Panc1 (cell line): Measurements from ENCODE around the gene RAC2. TPM values are rescaled to one million over a fixed set of nuclear protein-coding genes. Genes with fewer than 3 reads are reported as not detected.

Experiments used
- ATAC-seq: fragments of 200-7000 bp; cut with Tn5 transposase; 2 replicates; pipeline ENCODE4 v1.9.1; 2020; ENCODE audit warnings: mild to moderate bottlenecking, moderate library complexity
- BruUV-seq: library from RNA; stranded (reverse); fragments of 400-500 nt; replicated peaks from 2 replicates; lab custom pipeline; 2021; lab: Mats Ljungman, UMichigan
- CTCF ChIA-PET: fragments of 300-600 bp; sonication (Branson Sonifier 250); formaldehyde crosslinking; loops from one replicate; lab custom pipeline; 2022; ENCODE audit warnings: antibody characterized with exemption; lab: Charles Lee
- POLR2A ChIA-PET: fragments of 300-600 bp; sonication (Branson Sonifier 250); formaldehyde crosslinking; loops from one replicate; lab custom pipeline; 2022; ENCODE audit warnings: antibody characterized with exemption; lab: Charles Lee
- DNase-seq: peaks from one replicate; pipeline ENCODE4 v3.0.0-alpha.2; 2010; ENCODE audit warnings: low read depth, low spot score
- H3K27ac ChIP-seq: 2 replicates; pipeline ENCODE4 v1.5.1; 2011; ENCODE audit warnings: mild to moderate bottlenecking, low read length, inconsistent platforms
- H3K27me3 ChIP-seq: fragments of 200-500 bp; sonication (Bioruptor generic); 2 replicates; pipeline ENCODE4 v1.6.0; 2014; ENCODE audit warnings: low read length, inconsistent platforms; ENCODE audit not compliant: control insufficient read depth, insufficient read depth
- H3K36me3 ChIP-seq: fragments of 200-500 bp; sonication (Bioruptor generic); 2 replicates; pipeline ENCODE4 v1.5.1; 2014; ENCODE audit warnings: inconsistent platforms, mild to moderate bottlenecking, low read length, moderate library complexity; ENCODE audit not compliant: control insufficient read depth, insufficient read depth
- H3K4me1 ChIP-seq: 2 replicates; pipeline ENCODE4 v1.5.1; 2011; ENCODE audit warnings: inconsistent platforms, mild to moderate bottlenecking, low read length, moderate library complexity; ENCODE audit not compliant: control insufficient read depth, insufficient read depth
- H3K4me3 ChIP-seq, 2 experiments: 2 replicates each; pipeline ENCODE4 v1.5.1; 2011 to 2012; ENCODE audit warnings: low read depth in 2 of 2, low read length in 2 of 2, mild to moderate bottlenecking in 2 of 2, inconsistent platforms in 1 of 2, moderate library complexity in 1 of 2
- H3K9me3 ChIP-seq: fragments of 200-500 bp; sonication (Bioruptor generic); 2 replicates; pipeline ENCODE4 v1.5.1; 2014; ENCODE audit warnings: low read depth, mild to moderate bottlenecking, inconsistent platforms, low read length, moderate library complexity; ENCODE audit not compliant: control insufficient read depth, insufficient read depth
- CTCF ChIP-seq: fragments of 450-650 bp; IDR thresholded peaks from 2 replicates; pipeline ENCODE4 v1.5.1; 2017; ENCODE audit warnings: mild to moderate bottlenecking
- POLR2AphosphoS5 ChIP-seq: IDR thresholded peaks from 2 replicates; pipeline ENCODE4 v1.6.1; 2012; ENCODE audit warnings: mild to moderate bottlenecking, low read depth, low read length, moderate library complexity
- SIN3A ChIP-seq: IDR thresholded peaks from 2 replicates; pipeline ENCODE4 v1.6.1; 2012; ENCODE audit warnings: low read depth, mild to moderate bottlenecking, low read length, moderate library complexity, borderline replicate concordance; ENCODE audit not compliant: insufficient read depth
- TCF7L2 ChIP-seq: IDR thresholded peaks from 2 replicates; pipeline ENCODE4 v1.6.1; 2011; ENCODE audit warnings: mild to moderate bottlenecking, low read depth, low read length, inconsistent platforms
- in situ Hi-C: cut with HindIII; loops from 2 replicates; pipeline ENCODE4 v1.10.0; 2016; ENCODE audit warnings: low sequenced_read_pairs, low pct_unique_long_range_greater_than_20kb
- intact Hi-C: fragments of 100-400 bp; cut with micrococcal nuclease; formaldehyde crosslinking; loops from one replicate; pipeline ENCODE4 v1.10.0; 2022; ENCODE audit not compliant: unreplicated experiment
- total RNA-seq: library from RNA; stranded (reverse); gene quantifications from one replicate; pipeline ENCODE4 v1.2.1, GENCODE V29; 2021; ENCODE audit not compliant: unreplicated experiment
- TF ChIP-seq, protein P1 (sequence below), 2 experiments: IDR thresholded peaks; 2 replicates each; pipeline ENCODE4 v1.6.1; 2011 to 2012; ENCODE audit warnings: low read depth in 2 of 2, control low read depth in 1 of 2, low read length in 1 of 2, mild to moderate bottlenecking in 1 of 2, moderate library complexity in 1 of 2; ENCODE audit not compliant: insufficient read depth in 1 of 2

The RAC2 gene
- total RNA-seq, 1 experiment from 2014 or later, result 1.5 TPM

DNA sequence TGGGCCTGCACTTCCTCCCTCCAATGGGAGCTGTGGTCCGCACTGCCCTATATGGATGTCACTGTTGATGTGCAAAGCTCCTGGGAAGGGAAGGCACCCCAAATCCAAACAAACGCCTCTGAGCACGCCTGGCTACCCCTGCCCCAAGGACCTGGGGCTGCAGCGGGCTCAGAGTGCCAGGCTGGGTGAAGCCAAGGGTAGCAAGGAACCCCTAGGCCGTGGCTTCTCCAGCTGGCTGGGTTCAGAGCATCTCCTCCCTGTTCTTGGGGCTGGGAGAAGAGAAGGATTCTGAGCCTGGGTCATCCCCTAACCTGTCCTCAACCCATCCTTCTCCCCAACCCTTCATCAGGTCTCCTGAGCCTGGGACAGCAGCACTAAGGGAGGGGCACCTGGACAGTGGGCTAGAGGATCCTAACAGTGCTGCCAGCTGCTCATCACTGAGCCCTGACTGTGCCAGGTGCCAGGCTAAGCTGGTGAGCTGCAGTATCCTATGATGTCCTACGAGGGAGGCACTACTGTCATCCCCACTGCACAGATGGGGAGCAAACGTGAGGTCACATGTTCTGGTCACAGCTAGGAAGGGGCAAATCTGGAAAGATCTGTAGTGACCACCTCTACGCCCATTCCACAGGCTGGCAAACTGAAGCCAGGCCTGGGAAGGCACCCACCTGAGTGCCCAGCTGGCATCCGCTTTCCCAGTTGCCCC is 34.8 kb downstream of the RAC2 start:
- no peaks in the 10 kb centered on the region for H3K36me3 ChIP-seq
- no peak overlapping the region for H3K27ac ChIP-seq
- intact Hi-C loops (no loop called here), in situ Hi-C loops (no loop called here)
- ChIA-PET POLR2A (interaction anchor here (0.7 kb wide), 1 partner anchor 637 kb away, joined by 3 read pairs; no protein-coding TSS in a partner anchor), CTCF (no interaction called here)
- ATAC-seq (no peak), DNase-seq (no peak)
- H3K9me3 ChIP-seq, result no peaks in the 10 kb centered on the region
- TF ChIP-seq POLR2AphosphoS5 (no peak), SIN3A (no peak)
- H3K27me3 ChIP-seq, result no peaks in the 10 kb centered on the region
- no peak overlapping the region for H3K4me3 ChIP-seq
- no peaks in the 10 kb centered on the region for H3K4me1 ChIP-seq
- no TSS peak for BruUV-seq

DNA sequence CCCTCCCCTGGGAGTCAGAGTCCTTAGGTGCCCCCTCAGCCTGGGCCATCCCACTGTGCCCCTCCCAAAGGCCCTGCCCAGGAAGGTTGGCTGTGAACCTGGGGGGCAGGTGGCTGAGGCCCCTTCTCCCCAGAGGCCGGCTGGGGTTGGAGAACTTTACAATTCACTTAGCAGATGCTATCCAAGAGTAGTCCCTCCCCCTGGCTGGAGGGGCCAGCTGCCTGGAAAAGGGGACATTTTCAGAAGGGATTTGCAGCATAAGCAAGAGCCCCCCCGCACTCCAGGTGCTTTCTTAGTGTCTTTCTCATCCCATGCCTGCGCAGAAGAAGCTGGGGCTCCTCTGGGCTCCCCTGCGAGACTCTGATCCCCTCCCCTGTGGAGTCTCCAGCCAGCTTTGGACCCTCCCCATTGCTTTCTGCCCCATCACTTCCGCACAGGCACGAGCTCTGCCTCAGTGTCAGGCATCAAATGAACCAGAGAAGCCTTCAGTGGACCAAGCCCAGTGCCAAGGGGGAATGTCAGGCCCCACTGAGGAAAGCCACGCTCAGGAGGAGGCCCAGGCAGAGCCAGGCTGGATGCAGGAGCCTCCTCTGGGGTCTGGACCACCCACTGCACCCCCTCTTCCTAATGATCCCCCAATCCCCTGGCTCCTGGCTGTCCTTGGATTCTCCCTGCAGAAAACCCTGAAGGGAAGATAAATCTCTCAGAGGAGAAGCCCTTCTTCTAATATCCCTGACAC is 35.5 kb downstream of the RAC2 start:
- in situ Hi-C loops, result no loop called here
- CTCF ChIA-PET, result no interaction called here
- TF ChIP-seq SIN3A (no peak), POLR2AphosphoS5 (no peak), TCF7L2 (no peak), CTCF (no peak)
- TF ChIP-seq, protein P1, sequence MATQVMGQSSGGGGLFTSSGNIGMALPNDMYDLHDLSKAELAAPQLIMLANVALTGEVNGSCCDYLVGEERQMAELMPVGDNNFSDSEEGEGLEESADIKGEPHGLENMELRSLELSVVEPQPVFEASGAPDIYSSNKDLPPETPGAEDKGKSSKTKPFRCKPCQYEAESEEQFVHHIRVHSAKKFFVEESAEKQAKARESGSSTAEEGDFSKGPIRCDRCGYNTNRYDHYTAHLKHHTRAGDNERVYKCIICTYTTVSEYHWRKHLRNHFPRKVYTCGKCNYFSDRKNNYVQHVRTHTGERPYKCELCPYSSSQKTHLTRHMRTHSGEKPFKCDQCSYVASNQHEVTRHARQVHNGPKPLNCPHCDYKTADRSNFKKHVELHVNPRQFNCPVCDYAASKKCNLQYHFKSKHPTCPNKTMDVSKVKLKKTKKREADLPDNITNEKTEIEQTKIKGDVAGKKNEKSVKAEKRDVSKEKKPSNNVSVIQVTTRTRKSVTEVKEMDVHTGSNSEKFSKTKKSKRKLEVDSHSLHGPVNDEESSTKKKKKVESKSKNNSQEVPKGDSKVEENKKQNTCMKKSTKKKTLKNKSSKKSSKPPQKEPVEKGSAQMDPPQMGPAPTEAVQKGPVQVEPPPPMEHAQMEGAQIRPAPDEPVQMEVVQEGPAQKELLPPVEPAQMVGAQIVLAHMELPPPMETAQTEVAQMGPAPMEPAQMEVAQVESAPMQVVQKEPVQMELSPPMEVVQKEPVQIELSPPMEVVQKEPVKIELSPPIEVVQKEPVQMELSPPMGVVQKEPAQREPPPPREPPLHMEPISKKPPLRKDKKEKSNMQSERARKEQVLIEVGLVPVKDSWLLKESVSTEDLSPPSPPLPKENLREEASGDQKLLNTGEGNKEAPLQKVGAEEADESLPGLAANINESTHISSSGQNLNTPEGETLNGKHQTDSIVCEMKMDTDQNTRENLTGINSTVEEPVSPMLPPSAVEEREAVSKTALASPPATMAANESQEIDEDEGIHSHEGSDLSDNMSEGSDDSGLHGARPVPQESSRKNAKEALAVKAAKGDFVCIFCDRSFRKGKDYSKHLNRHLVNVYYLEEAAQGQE (IDR thresholded peaks at IDR 0.05; ENCODE audit: insufficient read depth in 1 of 2, low read depth in 2 of 2, low read length in 1 of 2), result no peak
- Histone ChIP-seq H3K27me3 (no peaks in the 10 kb centered on the region), H3K4me3 (no peak overlapping the region), H3K4me1 (no peaks in the 10 kb centered on the region), H3K27ac (no peak overlapping the region), H3K36me3 (no peaks in the 10 kb centered on the region), H3K9me3 (no peaks in the 10 kb centered on the region)
- DNase-seq, result no peak
- intact Hi-C loops, result no loop called here
- no peak for ATAC-seq
- no TSS peak for BruUV-seq
- POLR2A ChIA-PET, result interaction anchor here (0.7 kb wide), 1 partner anchor 636 kb away, joined by 3 read pairs; no protein-coding TSS in a partner anchor
